Measurements from ENCODE around the gene HLA-C.

DNA sequence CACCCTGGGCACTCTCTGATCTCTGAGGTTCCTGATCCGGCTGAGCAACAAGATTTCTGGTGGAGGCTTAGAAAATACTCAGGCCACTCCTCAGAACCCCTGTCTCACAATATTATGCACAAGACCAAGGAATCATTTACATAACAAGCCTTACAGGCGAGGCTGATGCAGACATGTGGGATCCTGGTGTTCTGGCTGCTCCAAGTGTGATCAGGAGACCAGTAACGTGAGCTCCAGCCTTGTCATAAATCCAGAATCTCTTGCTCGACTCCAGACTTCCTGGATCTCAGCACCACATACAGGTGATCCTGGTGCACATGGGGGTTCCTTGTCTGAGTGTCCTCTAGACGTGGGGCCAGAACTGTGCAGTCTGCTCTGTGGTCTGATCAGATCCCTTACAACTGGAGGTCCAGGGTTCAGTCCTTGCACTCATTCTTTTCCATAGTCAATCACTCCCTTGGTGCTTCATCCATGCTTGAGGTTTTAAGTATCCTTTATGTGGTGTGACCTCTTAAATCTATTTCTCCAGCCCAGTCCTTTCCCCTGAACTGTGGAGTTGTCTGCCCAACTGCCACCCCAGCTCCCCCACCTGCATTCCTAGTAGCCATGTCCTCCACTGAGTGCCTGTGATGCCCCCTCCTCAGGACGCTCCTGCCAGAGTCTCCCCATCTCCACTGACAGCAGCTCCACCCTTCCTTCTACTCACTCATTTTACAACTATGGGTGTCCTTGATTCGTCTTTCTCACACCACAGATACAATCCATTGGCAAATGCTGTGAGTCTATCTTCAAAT is 5.1 kb downstream of the HLA-C start:
- TF ChIP-seq, protein P1, sequence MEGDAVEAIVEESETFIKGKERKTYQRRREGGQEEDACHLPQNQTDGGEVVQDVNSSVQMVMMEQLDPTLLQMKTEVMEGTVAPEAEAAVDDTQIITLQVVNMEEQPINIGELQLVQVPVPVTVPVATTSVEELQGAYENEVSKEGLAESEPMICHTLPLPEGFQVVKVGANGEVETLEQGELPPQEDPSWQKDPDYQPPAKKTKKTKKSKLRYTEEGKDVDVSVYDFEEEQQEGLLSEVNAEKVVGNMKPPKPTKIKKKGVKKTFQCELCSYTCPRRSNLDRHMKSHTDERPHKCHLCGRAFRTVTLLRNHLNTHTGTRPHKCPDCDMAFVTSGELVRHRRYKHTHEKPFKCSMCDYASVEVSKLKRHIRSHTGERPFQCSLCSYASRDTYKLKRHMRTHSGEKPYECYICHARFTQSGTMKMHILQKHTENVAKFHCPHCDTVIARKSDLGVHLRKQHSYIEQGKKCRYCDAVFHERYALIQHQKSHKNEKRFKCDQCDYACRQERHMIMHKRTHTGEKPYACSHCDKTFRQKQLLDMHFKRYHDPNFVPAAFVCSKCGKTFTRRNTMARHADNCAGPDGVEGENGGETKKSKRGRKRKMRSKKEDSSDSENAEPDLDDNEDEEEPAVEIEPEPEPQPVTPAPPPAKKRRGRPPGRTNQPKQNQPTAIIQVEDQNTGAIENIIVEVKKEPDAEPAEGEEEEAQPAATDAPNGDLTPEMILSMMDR (IDR thresholded peaks at IDR 0.05), result no peak
- TF ChIP-seq EP300 (IDR thresholded peaks at IDR 0.05), result no peak
